OCI-LY1 (cell line): ENCODE results near the gene ATP9B.

Source experiments
- CTCF ChIP-seq: fragments of 200-600 bp; sonication (generic), shearing (Covaris generic); IDR thresholded peaks from 2 replicates; pipeline ENCODE4 v1.5.1; 2017; ENCODE audit warnings: mild to moderate bottlenecking, antibody characterized with exemption, low read length, moderate library complexity, mixed read lengths
- EZH2 ChIP-seq: fragments of 200-600 bp; sonication (generic), shearing (Covaris generic); IDR thresholded peaks from 2 replicates; pipeline ENCODE4 v1.8.0; 2017; ENCODE audit warnings: borderline replicate concordance, mixed run types, mild to moderate bottlenecking, antibody characterized with exemption, low read length, moderate library complexity, mixed read lengths

- TF ChIP-seq CTCF (no peak), EZH2 (no peak)
These were observed 305.4 kb downstream of the ATP9B start for GRCh38 chr18:79374408-79375171.
